ENCODE measurements around the gene SLC29A3.

DNA sequence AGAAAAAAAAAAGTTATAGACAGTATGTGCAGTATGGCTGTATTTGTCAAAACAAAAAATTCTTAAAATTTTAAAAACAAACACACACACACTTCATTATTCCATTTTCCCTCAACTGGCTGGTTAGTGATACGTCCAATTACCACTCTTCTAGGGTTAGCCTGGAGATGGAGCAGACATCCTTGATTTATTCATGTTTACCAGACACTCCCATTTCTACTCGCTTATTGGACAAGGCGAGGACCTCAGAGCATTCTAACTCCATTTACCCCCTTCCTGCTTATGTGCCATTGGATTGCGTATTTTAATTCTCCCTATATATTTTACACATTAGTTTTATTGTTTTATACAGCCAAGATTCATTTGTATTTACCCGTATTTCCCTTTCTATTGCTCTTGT is 69.1 kb downstream of the SLC29A3 start:
- TF ChIP-seq, protein P1, sequence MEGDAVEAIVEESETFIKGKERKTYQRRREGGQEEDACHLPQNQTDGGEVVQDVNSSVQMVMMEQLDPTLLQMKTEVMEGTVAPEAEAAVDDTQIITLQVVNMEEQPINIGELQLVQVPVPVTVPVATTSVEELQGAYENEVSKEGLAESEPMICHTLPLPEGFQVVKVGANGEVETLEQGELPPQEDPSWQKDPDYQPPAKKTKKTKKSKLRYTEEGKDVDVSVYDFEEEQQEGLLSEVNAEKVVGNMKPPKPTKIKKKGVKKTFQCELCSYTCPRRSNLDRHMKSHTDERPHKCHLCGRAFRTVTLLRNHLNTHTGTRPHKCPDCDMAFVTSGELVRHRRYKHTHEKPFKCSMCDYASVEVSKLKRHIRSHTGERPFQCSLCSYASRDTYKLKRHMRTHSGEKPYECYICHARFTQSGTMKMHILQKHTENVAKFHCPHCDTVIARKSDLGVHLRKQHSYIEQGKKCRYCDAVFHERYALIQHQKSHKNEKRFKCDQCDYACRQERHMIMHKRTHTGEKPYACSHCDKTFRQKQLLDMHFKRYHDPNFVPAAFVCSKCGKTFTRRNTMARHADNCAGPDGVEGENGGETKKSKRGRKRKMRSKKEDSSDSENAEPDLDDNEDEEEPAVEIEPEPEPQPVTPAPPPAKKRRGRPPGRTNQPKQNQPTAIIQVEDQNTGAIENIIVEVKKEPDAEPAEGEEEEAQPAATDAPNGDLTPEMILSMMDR (optimal IDR thresholded peaks at IDR 0.05 in 1 of 3, IDR thresholded peaks at IDR 0.05 in 1 of 3, conservative IDR thresholded peaks at IDR 0.05 in 1 of 3; ENCODE audit: extremely low read depth in 1 of 3, insufficient read depth in 2 of 3, low read length in 3 of 3) = no peak
- TF ChIP-seq EZH2 (IDR thresholded peaks at IDR 0.05; ENCODE audit: low read length) = no peak
